NCI-H2081 treated with DMSO at 0.1 percent for 48 hours (cell line): ENCODE data around the gene CCDC122.
A peak's percentile ranks its signal among the peaks of the same experiment; 100 is the strongest.
"Not testable (repeated sequence)": the region's sequence is repeated elsewhere in the genome, so short reads cannot be mapped to it uniquely, and the experiment has no call there.

Source experiments
- DNase-seq: peaks from one replicate; lab custom pipeline; 2025; lab: John Stamatoyannopoulos, UW

The CCDC122 gene

GRCh38 chr13:43877326-43877725 lies 2.2 kb downstream of the CCDC122 start:
- no peak for DNase-seq

GRCh38 chr13:43876366-43876765 lies 3.2 kb downstream of the CCDC122 start:
- DNase-seq, result no peak

GRCh38 chr13:43874504-43875092 lies 4.9 kb downstream of the CCDC122 start:
- DNase-seq, result no peak

- DNase-seq, result no peak
These were observed 7.4 kb downstream of the CCDC122 start for GRCh38 chr13:43872181-43872580.

GRCh38 chr13:43865892-43866291 lies 13.6 kb downstream of the CCDC122 start:
- DNase-seq, result no peak

GRCh38 chr13:43864921-43865320 lies 14.6 kb downstream of the CCDC122 start:
- no peak for DNase-seq

GRCh38 chr13:43861863-43862262 lies 17.7 kb downstream of the CCDC122 start:
- no peak for DNase-seq

GRCh38 chr13:43852923-43853404 lies 26.6 kb downstream of the CCDC122 start:
- DNase-seq, result no peak

GRCh38 chr13:43850873-43851272 lies 28.7 kb downstream of the CCDC122 start:
- no peak for DNase-seq

- no peak for DNase-seq
These were observed 31.4 kb downstream of the CCDC122 start for GRCh38 chr13:43848001-43848649.

GRCh38 chr13:43846496-43847158 lies 32.9 kb downstream of the CCDC122 start:
- no peak for DNase-seq

- no peak for DNase-seq
These were observed 40.6 kb downstream of the CCDC122 start for GRCh38 chr13:43838909-43839308.

GRCh38 chr13:43835701-43836100 lies 43.8 kb downstream of the CCDC122 start:
- no peak for DNase-seq

GRCh38 chr13:43831088-43831487 lies 48.5 kb downstream of the CCDC122 start:
- no peak for DNase-seq

GRCh38 chr13:43830497-43830881 lies 49.1 kb downstream of the CCDC122 start:
- DNase-seq, result no peak

GRCh38 chr13:43824656-43825055 lies 54.9 kb downstream of the CCDC122 start:
- not testable (repeated sequence) for DNase-seq

GRCh38 chr13:43822969-43823368 lies 56.6 kb downstream of the CCDC122 start:
- no peak for DNase-seq

- no peak for DNase-seq
These were observed 63.1 kb downstream of the CCDC122 start for GRCh38 chr13:43816401-43816889.

GRCh38 chr13:43815204-43815603 lies 64.3 kb downstream of the CCDC122 start:
- no peak for DNase-seq

GRCh38 chr13:43808676-43809075 lies 70.9 kb downstream of the CCDC122 start:
- DNase-seq, result no peak

GRCh38 chr13:43805681-43806128 lies 73.8 kb downstream of the CCDC122 start:
- DNase-seq, result no peak

GRCh38 chr13:43805071-43805468 lies 74.5 kb downstream of the CCDC122 start:
- no peak for DNase-seq

GRCh38 chr13:43804461-43805070 lies 75.0 kb downstream of the CCDC122 start:
- peak; percentile 67 for DNase-seq
